Measurements from ENCODE around the gene GRN. TPM values are rescaled to one million over a fixed set of nuclear protein-coding genes. Genes with fewer than 3 reads are reported as not detected.

GRN gene
- total and polyA plus RNA-seq, 2 of the 13 experiments (the other 11 are each of a cell fraction or from before 2014, with no cell fraction given), result 86.6 to 143 TPM

DNA sequence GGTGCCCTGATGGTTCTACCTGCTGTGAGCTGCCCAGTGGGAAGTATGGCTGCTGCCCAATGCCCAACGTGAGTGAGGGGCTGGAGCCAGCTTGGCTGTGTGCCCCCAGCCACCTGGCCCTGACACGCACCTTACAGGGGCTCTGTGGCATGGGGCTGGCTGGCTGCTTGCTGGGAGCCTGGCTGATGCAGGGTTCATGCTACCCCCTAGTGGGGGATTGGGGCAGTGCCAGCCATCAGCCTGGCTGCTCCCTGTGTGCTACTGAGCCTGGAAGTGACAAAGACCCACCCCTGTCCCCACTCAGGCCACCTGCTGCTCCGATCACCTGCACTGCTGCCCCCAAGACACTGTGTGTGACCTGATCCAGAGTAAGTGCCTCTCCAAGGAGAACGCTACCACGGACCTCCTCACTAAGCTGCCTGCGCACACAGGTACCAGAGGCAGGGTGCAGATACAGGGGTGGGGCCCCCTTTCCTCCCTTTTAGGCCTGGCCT, 5.7 kb downstream of the GRN start (continued):
- TF ChIP-seq, protein P1, sequence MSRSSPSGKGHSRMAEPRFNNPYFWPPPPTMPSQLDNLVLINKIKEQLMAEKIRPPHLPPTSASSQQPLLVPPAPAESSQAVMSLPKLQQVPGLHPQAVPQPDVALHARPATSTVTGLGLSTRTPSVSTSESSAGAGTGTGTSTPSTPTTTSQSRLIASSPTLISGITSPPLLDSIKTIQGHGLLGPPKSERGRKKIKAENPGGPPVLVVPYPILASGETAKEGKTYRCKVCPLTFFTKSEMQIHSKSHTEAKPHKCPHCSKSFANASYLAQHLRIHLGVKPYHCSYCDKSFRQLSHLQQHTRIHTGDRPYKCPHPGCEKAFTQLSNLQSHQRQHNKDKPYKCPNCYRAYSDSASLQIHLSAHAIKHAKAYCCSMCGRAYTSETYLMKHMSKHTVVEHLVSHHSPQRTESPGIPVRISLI (CRISPR knock-in tag; IDR thresholded peaks at IDR 0.05; ENCODE audit: borderline replicate concordance), result no peak
- TF ChIP-seq PCBP1 (IDR thresholded peaks at IDR 0.05; ENCODE audit: borderline replicate concordance, low read depth, low read length), result peak; percentile 61; the same call in 1 of the 2 replicates
- TF ChIP-seq, protein P2, sequence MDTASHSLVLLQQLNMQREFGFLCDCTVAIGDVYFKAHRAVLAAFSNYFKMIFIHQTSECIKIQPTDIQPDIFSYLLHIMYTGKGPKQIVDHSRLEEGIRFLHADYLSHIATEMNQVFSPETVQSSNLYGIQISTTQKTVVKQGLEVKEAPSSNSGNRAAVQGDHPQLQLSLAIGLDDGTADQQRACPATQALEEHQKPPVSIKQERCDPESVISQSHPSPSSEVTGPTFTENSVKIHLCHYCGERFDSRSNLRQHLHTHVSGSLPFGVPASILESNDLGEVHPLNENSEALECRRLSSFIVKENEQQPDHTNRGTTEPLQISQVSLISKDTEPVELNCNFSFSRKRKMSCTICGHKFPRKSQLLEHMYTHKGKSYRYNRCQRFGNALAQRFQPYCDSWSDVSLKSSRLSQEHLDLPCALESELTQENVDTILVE (CRISPR knock-in tag; IDR thresholded peaks at IDR 0.05), result peak; percentile 34; the same call in 1 of the 2 replicates
- no peak for TF ChIP-seq KLF12 (CRISPR knock-in tag; IDR thresholded peaks at IDR 0.05; ENCODE audit: borderline replicate concordance)
- peak; percentile 37 for TF ChIP-seq CBX1 (IDR thresholded peaks at IDR 0.05; ENCODE audit: low read depth)
- TF ChIP-seq, protein P3, sequence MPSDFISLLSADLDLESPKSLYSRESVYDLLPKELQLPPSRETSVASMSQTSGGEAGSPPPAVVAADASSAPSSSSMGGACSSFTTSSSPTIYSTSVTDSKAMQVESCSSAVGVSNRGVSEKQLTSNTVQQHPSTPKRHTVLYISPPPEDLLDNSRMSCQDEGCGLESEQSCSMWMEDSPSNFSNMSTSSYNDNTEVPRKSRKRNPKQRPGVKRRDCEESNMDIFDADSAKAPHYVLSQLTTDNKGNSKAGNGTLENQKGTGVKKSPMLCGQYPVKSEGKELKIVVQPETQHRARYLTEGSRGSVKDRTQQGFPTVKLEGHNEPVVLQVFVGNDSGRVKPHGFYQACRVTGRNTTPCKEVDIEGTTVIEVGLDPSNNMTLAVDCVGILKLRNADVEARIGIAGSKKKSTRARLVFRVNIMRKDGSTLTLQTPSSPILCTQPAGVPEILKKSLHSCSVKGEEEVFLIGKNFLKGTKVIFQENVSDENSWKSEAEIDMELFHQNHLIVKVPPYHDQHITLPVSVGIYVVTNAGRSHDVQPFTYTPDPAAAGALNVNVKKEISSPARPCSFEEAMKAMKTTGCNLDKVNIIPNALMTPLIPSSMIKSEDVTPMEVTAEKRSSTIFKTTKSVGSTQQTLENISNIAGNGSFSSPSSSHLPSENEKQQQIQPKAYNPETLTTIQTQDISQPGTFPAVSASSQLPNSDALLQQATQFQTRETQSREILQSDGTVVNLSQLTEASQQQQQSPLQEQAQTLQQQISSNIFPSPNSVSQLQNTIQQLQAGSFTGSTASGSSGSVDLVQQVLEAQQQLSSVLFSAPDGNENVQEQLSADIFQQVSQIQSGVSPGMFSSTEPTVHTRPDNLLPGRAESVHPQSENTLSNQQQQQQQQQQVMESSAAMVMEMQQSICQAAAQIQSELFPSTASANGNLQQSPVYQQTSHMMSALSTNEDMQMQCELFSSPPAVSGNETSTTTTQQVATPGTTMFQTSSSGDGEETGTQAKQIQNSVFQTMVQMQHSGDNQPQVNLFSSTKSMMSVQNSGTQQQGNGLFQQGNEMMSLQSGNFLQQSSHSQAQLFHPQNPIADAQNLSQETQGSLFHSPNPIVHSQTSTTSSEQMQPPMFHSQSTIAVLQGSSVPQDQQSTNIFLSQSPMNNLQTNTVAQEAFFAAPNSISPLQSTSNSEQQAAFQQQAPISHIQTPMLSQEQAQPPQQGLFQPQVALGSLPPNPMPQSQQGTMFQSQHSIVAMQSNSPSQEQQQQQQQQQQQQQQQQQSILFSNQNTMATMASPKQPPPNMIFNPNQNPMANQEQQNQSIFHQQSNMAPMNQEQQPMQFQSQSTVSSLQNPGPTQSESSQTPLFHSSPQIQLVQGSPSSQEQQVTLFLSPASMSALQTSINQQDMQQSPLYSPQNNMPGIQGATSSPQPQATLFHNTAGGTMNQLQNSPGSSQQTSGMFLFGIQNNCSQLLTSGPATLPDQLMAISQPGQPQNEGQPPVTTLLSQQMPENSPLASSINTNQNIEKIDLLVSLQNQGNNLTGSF (CRISPR knock-in tag; IDR thresholded peaks at IDR 0.05), result no peak
- TF ChIP-seq, protein P4, sequence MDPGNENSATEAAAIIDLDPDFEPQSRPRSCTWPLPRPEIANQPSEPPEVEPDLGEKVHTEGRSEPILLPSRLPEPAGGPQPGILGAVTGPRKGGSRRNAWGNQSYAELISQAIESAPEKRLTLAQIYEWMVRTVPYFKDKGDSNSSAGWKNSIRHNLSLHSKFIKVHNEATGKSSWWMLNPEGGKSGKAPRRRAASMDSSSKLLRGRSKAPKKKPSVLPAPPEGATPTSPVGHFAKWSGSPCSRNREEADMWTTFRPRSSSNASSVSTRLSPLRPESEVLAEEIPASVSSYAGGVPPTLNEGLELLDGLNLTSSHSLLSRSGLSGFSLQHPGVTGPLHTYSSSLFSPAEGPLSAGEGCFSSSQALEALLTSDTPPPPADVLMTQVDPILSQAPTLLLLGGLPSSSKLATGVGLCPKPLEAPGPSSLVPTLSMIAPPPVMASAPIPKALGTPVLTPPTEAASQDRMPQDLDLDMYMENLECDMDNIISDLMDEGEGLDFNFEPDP (CRISPR knock-in tag; conservative IDR thresholded peaks at IDR 0.05), result no peak
- TF ChIP-seq, protein P5, sequence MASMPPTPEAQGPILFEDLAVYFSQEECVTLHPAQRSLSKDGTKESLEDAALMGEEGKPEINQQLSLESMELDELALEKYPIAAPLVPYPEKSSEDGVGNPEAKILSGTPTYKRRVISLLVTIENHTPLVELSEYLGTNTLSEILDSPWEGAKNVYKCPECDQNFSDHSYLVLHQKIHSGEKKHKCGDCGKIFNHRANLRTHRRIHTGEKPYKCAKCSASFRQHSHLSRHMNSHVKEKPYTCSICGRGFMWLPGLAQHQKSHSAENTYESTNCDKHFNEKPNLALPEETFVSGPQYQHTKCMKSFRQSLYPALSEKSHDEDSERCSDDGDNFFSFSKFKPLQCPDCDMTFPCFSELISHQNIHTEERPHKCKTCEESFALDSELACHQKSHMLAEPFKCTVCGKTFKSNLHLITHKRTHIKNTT (CRISPR knock-in tag; IDR thresholded peaks at IDR 0.05), result no peak
- TF ChIP-seq ZNF17 (CRISPR knock-in tag; IDR thresholded peaks at IDR 0.05), result no peak
- no peak for TF ChIP-seq ZNF737 (CRISPR knock-in tag; IDR thresholded peaks at IDR 0.05; ENCODE audit: borderline replicate concordance)
- TF ChIP-seq ZNF30 (CRISPR knock-in tag; IDR thresholded peaks at IDR 0.05), result no peak
- 0 out of 2 replicates have a peak, but pooled peaks have one; percentile 20 for TF ChIP-seq AHR (CRISPR knock-in tag; IDR thresholded peaks at IDR 0.05)
- TF ChIP-seq ELF3 (CRISPR knock-in tag; IDR thresholded peaks at IDR 0.05), result no peak
- no peak for TF ChIP-seq ZNF557 (CRISPR knock-in tag; IDR thresholded peaks at IDR 0.05)
- no peak for TF ChIP-seq MBNL3 (CRISPR knock-in tag; conservative IDR thresholded peaks at IDR 0.05)
- TF ChIP-seq POLR2G (IDR thresholded peaks at IDR 0.05; ENCODE audit: low read depth, low read length), result no peak
- TF ChIP-seq ARID2 (CRISPR knock-in tag; IDR thresholded peaks at IDR 0.05; ENCODE audit: borderline replicate concordance), result no peak
- TF ChIP-seq ZNF230 (CRISPR knock-in tag; IDR thresholded peaks at IDR 0.05), result no peak
- TF ChIP-seq DMAP1 (CRISPR knock-in tag; IDR thresholded peaks at IDR 0.05), result no peak
- 0 out of 2 replicates have a peak, but pooled peaks have one; percentile 24 for TF ChIP-seq TAF1 (CRISPR knock-in tag; IDR thresholded peaks at IDR 0.05)
- no peak for TF ChIP-seq ZNF232 (CRISPR knock-in tag; IDR thresholded peaks at IDR 0.05; ENCODE audit: borderline replicate concordance)
- no peak for TF ChIP-seq ZNF652 (CRISPR knock-in tag; IDR thresholded peaks at IDR 0.05; ENCODE audit: borderline replicate concordance, low read depth)
